ENCODE results near the gene CFAP46. TPM values are rescaled to one million over a fixed set of nuclear protein-coding genes. Genes with fewer than 3 reads are reported as not detected.

The CFAP46 gene
- total and polyA plus RNA-seq, 9 of the 15 experiments (the other 6 are each of a cell fraction or from before 2014, with no cell fraction given) = not detected

GRCh38 chr10:132979491-132980425 is 37.4 kb upstream of the CFAP46 start:
- intact Hi-C loops (cut with micrococcal nuclease) = no loop called here
- Histone ChIP-seq H2AFZ (ENCODE audit: low read depth, low read length) (no peak overlapping the region), H3K36me3 (ENCODE audit: control insufficient read depth, insufficient read depth, low read length) (no peaks in the 10 kb centered on the region), H3K9me1 (ENCODE audit: control insufficient read depth, insufficient read depth, low read length) (no peaks in the 10 kb centered on the region), H4K20me1 (replicated peaks; ENCODE audit: control insufficient read depth, insufficient read depth, low read length) (0 out of 2 replicates have a peak, but pooled peaks cover 4% of the 10 kb centered on the region), H3K9me3 (replicated peaks; ENCODE audit: control insufficient read depth, insufficient read depth, low read depth, low read length) (no peaks in the 10 kb centered on the region), H3K4me1 (replicated peaks in 1 of 2; ENCODE audit: control insufficient read depth in 2 of 2, insufficient read depth in 2 of 2, low read length in 2 of 2) (no peaks in the 10 kb centered on the region), H3K27me3 (ENCODE audit: control insufficient read depth in 2 of 2, insufficient read depth in 2 of 2, low read length in 2 of 2) (peaks cover 5 to 52% of the 10 kb centered on the region in 2 experiments; a peak in 4 of 5 replicates), H3K4me2 (ENCODE audit: insufficient read depth, low read length) (no peak overlapping the region), H3K79me2 (ENCODE audit: control insufficient read depth, insufficient read depth, low read length) (no peaks in the 10 kb centered on the region), H3K4me3 (no peak overlapping the region), H3K9ac (ENCODE audit: insufficient read depth in 1 of 2, low read depth in 2 of 2, low read length in 2 of 2) (no peak overlapping the region), H3K27ac (ENCODE audit: extremely low read depth, low read depth, low read length) (no peak overlapping the region)
- FAIRE-seq (no peak), DNase-seq (ENCODE audit: extremely low read depth in 1 of 4, low spot score in 3 of 4) (no peak), ATAC-seq (no peak)
- WGBS (ENCODE audit: insufficient coverage, low coverage, missing lambda C conversion rate) = 11% methylated on average over 22 of the region's 24 CpGs
- ChIA-PET POLR2A (no interaction called here), CTCF (ENCODE audit: low intra/inter-chr PET ratio) (no interaction called here)
- no TSS peak for BruUV-seq (replicated peaks)
- no peak for TF ChIP-seq MECOM (CRISPR knock-in tag; IDR thresholded peaks at IDR 0.05)
- no peak for TF ChIP-seq TOE1 (IDR thresholded peaks at IDR 0.05; ENCODE audit: borderline replicate concordance)
- TF ChIP-seq TOE1 (CRISPR knock-in tag; IDR thresholded peaks at IDR 0.05; ENCODE audit: borderline replicate concordance, low read depth) = no peak
- TF ChIP-seq CC2D1A (IDR thresholded peaks at IDR 0.05) = no peak
- no peak for TF ChIP-seq PHF8 (IDR thresholded peaks at IDR 0.05; ENCODE audit: borderline replicate concordance, low read length)
- TF ChIP-seq EHMT2 (IDR thresholded peaks at IDR 0.05) = no peak
- TF ChIP-seq ZKSCAN1 (IDR thresholded peaks at IDR 0.05; ENCODE audit: low read depth, low read length) = no peak
- TF ChIP-seq ID3 (CRISPR knock-in tag; IDR thresholded peaks at IDR 0.05) = no peak
- TF ChIP-seq ID3 (tag; IDR thresholded peaks at IDR 0.05) = no peak
- TF ChIP-seq ZFP1 (CRISPR knock-in tag; IDR thresholded peaks at IDR 0.05) = no peak
- TF ChIP-seq RBM14 (IDR thresholded peaks at IDR 0.05; ENCODE audit: borderline replicate concordance, insufficient read depth, low read depth, low read length) = no peak
- no peak for TF ChIP-seq ZNF717 (CRISPR knock-in tag; IDR thresholded peaks at IDR 0.05)
- in situ Hi-C loops (cut with MboI) = no loop called here
